PC-9 (cell line): ENCODE results near the gene JPH4.

Source experiments
- EZH2 ChIP-seq: fragments of 200-600 bp; sonication (generic); IDR thresholded peaks from 2 replicates; pipeline ENCODE4 v1.8.0; 2017; ENCODE audit warnings: antibody characterized with exemption, low read depth
- TF ChIP-seq, protein P1 (sequence below): fragments of 200-600 bp; sonication (generic); conservative IDR thresholded peaks from 2 replicates; pipeline ENCODE4 v1.6.1; 2017; ENCODE audit warnings: mixed run types, antibody characterized with exemption, mild to moderate bottlenecking, moderate library complexity

DNA sequence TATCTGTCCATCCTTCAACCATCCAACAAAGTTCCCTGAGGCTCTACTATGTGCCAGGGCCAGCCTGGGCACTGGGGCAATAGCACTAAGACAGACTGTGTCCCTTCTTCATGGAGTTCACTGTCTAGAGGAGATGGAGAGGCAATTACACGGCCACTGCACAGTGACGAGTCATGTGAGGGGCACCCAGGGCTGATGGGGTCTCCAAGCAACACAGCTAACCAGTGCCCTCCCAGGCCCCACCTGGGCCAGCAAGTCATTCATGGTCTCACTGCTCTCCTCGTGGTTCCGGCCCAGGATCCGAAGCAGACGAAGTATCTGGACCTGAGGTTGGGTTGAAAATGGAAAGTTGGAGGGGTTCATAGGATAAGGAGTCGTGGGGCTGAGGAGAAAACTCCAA lies 13.7 kb downstream of the JPH4 start:
- no peak for TF ChIP-seq EZH2
- TF ChIP-seq, protein P1, sequence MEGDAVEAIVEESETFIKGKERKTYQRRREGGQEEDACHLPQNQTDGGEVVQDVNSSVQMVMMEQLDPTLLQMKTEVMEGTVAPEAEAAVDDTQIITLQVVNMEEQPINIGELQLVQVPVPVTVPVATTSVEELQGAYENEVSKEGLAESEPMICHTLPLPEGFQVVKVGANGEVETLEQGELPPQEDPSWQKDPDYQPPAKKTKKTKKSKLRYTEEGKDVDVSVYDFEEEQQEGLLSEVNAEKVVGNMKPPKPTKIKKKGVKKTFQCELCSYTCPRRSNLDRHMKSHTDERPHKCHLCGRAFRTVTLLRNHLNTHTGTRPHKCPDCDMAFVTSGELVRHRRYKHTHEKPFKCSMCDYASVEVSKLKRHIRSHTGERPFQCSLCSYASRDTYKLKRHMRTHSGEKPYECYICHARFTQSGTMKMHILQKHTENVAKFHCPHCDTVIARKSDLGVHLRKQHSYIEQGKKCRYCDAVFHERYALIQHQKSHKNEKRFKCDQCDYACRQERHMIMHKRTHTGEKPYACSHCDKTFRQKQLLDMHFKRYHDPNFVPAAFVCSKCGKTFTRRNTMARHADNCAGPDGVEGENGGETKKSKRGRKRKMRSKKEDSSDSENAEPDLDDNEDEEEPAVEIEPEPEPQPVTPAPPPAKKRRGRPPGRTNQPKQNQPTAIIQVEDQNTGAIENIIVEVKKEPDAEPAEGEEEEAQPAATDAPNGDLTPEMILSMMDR: no peak
